ENCODE results near the gene IMP3. TPM values are rescaled to one million over a fixed set of nuclear protein-coding genes. Genes with fewer than 3 reads are reported as not detected.
"Not testable (repeated sequence)": the region's sequence is repeated elsewhere in the genome, so short reads cannot be mapped to it uniquely, and the experiment has no call there.

The IMP3 gene
- total RNA-seq, 4 donors from 2014 or later: 32.9 to 171 (median 68.5) TPM

GRCh38 chr15:75680007-75680789 lies 40.2 kb upstream of the IMP3 start:
- Histone ChIP-seq H3K36me3 (no peaks in the 10 kb centered on the region), H3K27ac (no peak overlapping the region)
- intact Hi-C loops (cut with DNase I; ENCODE audit: low total_unique reads): loop anchor here (5.0 kb wide), 1 partner anchor 43 kb away; no protein-coding TSS in a partner anchor

GRCh38 chr15:75678324-75678690 lies 38.3 kb upstream of the IMP3 start:
- DNase-seq; H3K4me3 ChIP-seq; H3K4me1 ChIP-seq; H3K27me3 ChIP-seq; H3K36me3 ChIP-seq; H3K27ac ChIP-seq; H3K9me3 ChIP-seq; intact Hi-C loops (cut with DNase I; ENCODE audit: low total_unique reads): not testable (repeated sequence)

More at GRCh38 chr15:75680007-75680789, 40.2 kb upstream of the IMP3 start:
- DNase-seq: no peak
- Histone ChIP-seq H3K27me3 (no peaks in the 10 kb centered on the region), H3K9me3 (no peaks in the 10 kb centered on the region), H3K4me1 (no peaks in the 10 kb centered on the region), H3K4me3 (no peak overlapping the region)
- no peak for TF ChIP-seq POLR2A (IDR thresholded peaks at IDR 0.05)
- TF ChIP-seq, protein P1, sequence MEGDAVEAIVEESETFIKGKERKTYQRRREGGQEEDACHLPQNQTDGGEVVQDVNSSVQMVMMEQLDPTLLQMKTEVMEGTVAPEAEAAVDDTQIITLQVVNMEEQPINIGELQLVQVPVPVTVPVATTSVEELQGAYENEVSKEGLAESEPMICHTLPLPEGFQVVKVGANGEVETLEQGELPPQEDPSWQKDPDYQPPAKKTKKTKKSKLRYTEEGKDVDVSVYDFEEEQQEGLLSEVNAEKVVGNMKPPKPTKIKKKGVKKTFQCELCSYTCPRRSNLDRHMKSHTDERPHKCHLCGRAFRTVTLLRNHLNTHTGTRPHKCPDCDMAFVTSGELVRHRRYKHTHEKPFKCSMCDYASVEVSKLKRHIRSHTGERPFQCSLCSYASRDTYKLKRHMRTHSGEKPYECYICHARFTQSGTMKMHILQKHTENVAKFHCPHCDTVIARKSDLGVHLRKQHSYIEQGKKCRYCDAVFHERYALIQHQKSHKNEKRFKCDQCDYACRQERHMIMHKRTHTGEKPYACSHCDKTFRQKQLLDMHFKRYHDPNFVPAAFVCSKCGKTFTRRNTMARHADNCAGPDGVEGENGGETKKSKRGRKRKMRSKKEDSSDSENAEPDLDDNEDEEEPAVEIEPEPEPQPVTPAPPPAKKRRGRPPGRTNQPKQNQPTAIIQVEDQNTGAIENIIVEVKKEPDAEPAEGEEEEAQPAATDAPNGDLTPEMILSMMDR (IDR thresholded peaks at IDR 0.05): no peak

GRCh38 chr15:75677465-75678323 lies 37.7 kb upstream of the IMP3 start:
- no peak for TF ChIP-seq POLR2A (IDR thresholded peaks at IDR 0.05)
- TF ChIP-seq, protein P1 (IDR thresholded peaks at IDR 0.05): no peak
- intact Hi-C loops (cut with DNase I; ENCODE audit: low total_unique reads): no loop called here
- Histone ChIP-seq H3K4me1 (peaks cover 0 to 16% of the 10 kb centered on the region in 2 donors), H3K27ac (no peak overlapping the region), H3K9me3 (no peaks in the 10 kb centered on the region), H3K36me3 (no peaks in the 10 kb centered on the region), H3K4me3 (no peak overlapping the region), H3K27me3 (no peaks in the 10 kb centered on the region)
- no peak for DNase-seq

DNA sequence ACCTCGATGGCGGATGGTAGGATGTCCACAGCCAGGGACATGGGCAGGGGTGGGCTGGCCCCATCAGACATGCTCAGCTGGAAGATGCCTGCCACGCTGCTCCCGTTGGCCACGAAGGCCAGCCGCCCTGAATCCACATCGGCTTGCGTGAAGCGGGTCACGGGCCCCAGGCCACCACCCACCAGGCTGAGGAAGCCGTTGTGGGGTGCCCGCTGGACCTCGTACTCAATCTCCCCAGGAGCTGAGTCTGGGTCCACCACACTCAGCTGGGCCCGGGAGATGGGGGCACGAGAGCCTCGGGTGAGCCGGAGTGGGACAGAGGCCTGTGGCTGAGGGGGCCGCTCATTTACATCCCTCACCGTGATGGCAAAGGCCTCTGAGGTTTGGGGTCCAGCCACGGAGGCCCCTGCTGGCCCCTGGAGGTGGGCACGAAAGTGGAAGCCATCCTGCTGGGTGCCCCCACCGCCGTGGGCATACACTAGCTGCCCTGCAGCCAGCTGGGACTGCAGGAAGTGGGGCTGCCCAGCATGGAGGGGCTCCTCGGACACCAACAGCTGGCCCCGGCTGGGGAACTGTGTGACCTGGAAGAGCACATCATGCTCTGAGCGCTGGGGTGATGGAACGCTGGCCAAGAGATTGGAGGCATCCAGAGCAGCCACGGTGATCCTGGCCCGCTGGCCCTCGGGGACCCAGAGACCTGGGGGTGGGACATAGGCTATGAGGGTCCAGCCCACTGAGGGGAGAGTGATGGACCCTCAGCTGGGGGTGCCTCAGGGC lies 36.9 kb upstream of the IMP3 start:
- DNase-seq: no peak
- Histone ChIP-seq H3K27ac (no peak overlapping the region), H3K9me3 (no peaks in the 10 kb centered on the region), H3K36me3 (no peaks in the 10 kb centered on the region), H3K4me1 (peaks cover 4 to 21% of the 10 kb centered on the region in 2 donors), H3K27me3 (no peaks in the 10 kb centered on the region), H3K4me3 (no peak overlapping the region)
- TF ChIP-seq POLR2A (IDR thresholded peaks at IDR 0.05): no peak
- TF ChIP-seq, protein P1 (IDR thresholded peaks at IDR 0.05): no peak
- intact Hi-C loops (cut with DNase I; ENCODE audit: low total_unique reads): no loop called here

GRCh38 chr15:75675579-75676404 lies 35.8 kb upstream of the IMP3 start:
- intact Hi-C loops (cut with DNase I; ENCODE audit: low total_unique reads): no loop called here
- peak overlapping the region; percentile 40 to 45 for H3K27ac ChIP-seq
- no peaks in the 10 kb centered on the region for H3K9me3 ChIP-seq
- no peak overlapping the region for H3K4me3 ChIP-seq
- peaks cover 4 to 21% of the 10 kb centered on the region in 2 donors for H3K4me1 ChIP-seq
- peak in 1 of 2 donors; percentile 61 for DNase-seq
- H3K27me3 ChIP-seq: no peaks in the 10 kb centered on the region
- H3K36me3 ChIP-seq: no peaks in the 10 kb centered on the region
- TF ChIP-seq POLR2A (IDR thresholded peaks at IDR 0.05): no peak
- TF ChIP-seq, protein P1 (IDR thresholded peaks at IDR 0.05): no peak

Measured in uterus (tissue), 4 donors.